ENCODE results near the gene CLMP.

Gene CLMP, protein sequence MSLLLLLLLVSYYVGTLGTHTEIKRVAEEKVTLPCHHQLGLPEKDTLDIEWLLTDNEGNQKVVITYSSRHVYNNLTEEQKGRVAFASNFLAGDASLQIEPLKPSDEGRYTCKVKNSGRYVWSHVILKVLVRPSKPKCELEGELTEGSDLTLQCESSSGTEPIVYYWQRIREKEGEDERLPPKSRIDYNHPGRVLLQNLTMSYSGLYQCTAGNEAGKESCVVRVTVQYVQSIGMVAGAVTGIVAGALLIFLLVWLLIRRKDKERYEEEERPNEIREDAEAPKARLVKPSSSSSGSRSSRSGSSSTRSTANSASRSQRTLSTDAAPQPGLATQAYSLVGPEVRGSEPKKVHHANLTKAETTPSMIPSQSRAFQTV

DNA sequence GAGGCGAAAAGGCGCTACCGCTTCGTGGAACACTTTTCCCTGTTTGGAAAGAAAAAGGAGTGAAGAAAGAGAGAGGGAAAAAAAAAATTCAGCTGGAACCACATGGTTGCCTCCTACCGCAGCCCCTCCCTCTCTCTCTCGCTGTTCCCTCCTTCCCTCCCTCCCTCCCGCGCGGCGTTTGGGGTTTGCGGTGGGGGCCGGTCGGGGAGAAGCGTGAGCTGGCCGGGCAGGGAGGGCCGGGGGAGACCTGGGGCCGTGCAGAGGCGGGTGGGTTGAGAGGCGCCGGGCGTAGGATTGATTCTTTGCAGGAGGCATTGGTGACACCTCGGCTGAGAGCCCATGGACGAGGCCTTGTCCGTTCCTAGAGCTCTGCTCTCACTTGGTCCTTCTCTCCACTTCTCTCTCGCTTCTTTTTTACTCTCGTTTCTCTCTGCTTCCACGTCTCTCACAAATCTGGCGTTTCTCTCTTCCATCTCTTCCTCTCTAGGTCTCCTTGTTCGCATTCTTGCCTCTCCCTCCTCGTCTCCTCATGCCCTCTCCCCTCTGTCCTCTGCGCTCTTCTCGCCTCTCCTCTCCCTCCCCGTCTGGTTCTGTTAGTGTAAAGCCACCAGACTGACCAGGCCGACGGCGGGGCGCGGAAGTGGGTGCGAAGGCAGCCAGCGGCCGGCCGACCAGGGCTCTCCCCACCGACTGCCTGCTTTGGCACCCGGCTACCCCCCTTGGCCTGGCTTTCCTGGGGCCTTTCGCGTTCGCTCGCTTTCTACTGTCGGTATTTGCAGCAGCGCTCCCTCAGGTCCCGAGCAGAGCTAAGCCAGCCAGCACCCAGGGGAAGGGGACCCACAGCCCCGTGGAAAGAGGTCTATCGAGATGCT is at the start of gene CLMP:
CLMP (minus strand) TSS at position 61 of the 872 bp plus-strand sequence. CDS start 308 bp downstream, outside the sequence.
- DNase-seq = no peak

DNA sequence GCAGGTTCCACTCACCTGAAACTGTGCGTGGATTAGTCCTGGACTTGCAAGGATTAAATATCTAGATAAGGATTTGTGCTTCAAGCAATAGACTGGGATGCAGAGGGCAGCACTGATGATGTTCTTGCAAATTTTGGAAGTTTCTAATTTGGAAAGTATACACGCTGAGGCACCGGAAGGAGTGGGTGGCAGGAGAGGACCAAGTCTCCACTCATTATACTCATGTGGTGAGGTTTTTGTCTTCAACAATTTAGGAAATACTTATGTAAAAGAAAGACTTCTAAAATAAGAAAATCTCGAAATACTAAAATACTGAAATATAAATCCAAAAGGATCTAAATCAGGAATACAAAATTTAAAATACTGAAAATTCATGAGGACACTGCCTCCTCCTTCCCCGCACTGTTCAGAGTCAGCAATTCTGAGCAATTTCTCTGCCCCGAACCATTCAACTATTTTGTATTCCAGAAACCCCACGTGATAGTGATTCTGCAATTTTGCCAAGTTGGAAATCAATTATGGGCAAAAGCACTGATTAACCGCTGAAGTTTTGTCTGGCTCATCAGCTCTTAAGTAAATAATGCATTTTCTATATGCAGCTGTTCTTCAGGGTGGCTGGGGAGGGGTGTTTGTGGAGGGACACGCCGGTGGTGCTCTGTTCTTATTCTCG is 47.0 kb upstream of the CLMP start:
- DNase-seq = no peak

DNA sequence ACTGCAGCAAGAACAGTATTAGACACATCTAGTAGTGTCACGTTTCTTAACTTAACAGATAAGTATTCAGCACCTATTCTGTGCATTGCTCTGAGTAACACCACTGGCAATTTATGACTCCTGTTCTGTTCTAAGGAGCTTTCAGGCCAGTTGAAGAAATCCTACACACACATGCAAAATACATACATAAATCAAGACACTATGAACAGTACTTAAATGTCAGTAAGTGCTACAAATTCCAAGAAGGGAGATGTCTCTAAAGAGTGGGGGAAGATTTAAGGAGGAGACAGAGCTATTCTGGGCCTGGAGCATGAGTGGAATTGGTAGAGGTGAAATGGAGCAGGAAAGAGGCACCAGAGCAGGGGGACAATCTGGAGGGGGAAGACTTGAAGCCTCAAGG is 46.2 kb upstream of the CLMP start:
- DNase-seq = no peak

DNA sequence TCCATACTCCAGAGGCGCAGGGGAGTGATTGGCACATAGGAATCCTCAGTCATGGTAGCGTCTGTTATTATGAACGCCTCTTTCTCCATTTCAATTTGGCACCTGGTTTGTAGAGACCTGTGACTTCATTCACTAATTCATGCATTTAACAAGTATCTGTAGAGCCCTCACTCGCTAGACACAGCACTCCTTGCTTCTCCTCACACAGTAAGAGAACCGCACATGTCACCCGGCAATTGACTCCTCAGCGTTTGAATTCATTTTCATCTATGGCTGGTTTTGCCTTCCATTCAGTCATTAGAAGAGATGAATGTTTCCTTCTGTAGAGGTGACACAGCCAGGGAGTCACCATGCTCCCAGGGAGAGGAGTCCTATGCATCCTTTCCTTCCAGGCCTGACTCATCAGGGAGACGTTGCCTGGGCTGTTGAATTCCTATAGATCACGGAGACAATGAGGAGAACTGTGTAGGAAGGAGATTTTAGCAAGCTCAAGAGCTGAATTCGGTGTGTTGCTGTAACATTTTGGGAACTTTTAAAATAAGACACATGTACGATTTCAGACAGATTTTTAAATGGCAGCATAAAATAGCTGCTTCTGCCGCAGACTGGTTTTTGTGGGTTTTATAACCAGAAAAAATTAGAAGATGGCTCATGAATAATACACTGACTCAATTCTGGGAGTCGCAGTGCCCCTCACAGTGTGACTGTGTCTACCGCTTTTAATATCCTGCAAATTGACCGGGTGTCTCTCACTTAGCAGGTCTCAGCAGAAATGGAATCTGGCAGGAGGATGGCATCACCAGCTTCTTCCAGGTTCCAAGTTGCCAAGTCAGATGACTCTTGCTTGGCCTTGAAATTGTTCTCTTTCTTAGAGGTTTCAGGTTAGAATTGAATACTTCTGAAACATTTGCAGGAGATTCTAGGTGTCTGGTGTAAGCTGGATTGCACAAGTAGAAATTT is 44.4 kb upstream of the CLMP start:
- DNase-seq = no peak

GRCh38 chr11:123238297-123238696 is 43.2 kb upstream of the CLMP start:
- DNase-seq = no peak

GRCh38 chr11:123236879-123237278 is 41.8 kb upstream of the CLMP start:
- no peak for DNase-seq

- no peak for DNase-seq
These were observed 40.7 kb upstream of the CLMP start for GRCh38 chr11:123235656-123236261.

GRCh38 chr11:123235117-123235655 is 40.1 kb upstream of the CLMP start:
- no peak for DNase-seq

DNA sequence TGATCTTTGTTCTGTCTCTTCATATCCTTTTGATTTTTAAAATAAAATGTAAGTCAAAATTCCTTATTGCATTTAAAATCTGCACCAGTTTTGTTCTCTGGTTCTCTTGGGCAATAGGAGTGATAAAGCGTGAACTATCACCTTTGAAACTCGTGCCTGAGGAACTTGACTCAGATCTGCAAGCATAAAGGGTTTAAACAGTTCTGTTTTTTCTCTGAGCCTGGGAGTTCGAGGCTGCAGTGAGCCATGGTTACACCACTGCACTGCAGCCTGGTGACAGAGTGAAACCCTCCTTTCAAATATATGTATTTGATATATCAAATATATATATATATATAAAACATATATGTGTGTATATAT is 38.9 kb upstream of the CLMP start:
- DNase-seq = no peak

GRCh38 chr11:123233280-123233974 is 38.4 kb upstream of the CLMP start:
- DNase-seq = no peak

- DNase-seq = no peak
These were observed 36.7 kb upstream of the CLMP start for GRCh38 chr11:123231777-123232176.

GRCh38 chr11:123231256-123231655 is 36.2 kb upstream of the CLMP start:
- DNase-seq = no peak

DNA sequence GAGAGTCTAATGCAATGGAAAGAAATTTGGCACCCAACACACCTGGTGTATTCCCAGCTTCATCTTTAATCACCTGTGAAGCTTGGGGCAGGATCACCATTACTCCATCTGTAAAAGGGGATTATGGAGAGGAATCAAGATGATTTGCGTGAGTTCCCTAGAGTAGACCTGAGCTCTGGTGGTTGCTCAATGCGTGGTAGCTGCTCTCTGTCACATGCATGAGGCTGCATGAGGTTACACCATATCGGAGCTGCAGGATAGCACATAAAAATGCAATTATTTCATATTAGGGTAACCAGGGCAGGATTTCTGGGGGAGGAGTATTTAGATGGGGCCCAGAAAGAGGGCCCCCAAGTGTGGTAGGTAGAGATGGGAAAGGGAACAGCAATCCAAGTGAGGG is 35.3 kb upstream of the CLMP start:
- DNase-seq = no peak

- DNase-seq = no peak
These were observed 33.6 kb upstream of the CLMP start for GRCh38 chr11:123228496-123229163.

DNA sequence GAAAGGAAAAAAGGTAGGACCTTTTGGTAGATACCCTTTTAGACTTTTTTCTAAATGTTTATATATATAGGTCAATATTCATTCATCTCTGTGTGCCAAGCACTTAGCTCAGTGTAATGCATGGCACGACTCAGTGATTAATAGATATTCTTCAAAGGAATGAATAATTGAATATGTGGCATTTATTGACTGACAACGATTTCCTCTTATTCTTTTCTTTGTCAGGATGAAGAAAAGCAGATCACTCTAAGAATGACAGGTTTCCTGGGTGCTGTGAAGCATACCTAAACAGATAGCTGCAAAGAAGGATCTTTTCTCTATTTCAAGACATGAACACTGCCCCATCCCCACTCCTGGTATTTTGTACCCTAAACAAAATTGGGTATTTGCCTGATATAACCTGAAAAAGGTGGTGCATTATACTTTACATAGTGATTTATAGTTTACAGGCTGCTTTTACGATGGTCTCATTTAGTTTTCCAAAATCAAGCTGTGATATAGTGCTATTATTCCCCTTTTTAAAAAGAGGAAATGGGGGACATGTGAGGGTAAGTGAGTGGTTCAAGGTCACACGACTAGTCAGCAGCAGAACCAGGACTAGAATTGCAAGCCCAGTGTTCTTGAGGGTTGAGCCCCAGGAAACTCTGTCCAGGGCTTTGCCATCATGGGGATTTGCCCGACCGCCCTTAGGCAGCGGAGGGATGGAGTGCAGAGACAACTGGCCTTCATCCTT is 32.9 kb upstream of the CLMP start:
- DNase-seq = no peak

- DNase-seq = no peak
These were observed 26.5 kb upstream of the CLMP start for GRCh38 chr11:123221584-123221983.

- no peak for DNase-seq
These were observed 26.1 kb upstream of the CLMP start for GRCh38 chr11:123221096-123221561.

GRCh38 chr11:123219066-123219690 is 24.1 kb upstream of the CLMP start:
- no peak for DNase-seq

DNA sequence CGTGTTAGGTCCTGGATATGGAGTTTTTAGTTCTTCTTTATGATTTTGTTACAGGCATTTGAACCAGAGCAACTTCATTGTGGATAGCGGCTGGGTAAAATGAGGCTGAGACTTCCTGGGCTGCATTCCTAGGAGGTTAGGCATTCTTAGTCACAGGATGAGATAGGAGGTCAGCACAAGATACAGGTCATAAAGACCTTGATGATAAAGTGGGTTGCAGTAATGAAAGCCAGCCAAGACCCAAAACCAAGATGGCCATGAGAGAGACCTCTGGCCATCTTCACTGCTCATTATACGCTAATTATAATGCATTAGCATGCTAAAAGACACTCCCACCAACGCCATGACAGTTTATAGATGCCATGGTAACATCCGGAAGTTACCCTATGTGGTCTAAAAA is 23.4 kb upstream of the CLMP start:
- DNase-seq = no peak
